GM23248 (cell line): ENCODE data around the gene SCAP. TPM values are rescaled to one million over a fixed set of nuclear protein-coding genes. Genes with fewer than 3 reads are reported as not detected.

Experiments used
- DNase-seq: peaks from one replicate; pipeline ENCODE4 v3.0.0-alpha.2; 2015
- H2AFZ ChIP-seq: fragments of 200-600 bp; sonication (generic); 2 replicates; pipeline ENCODE4 v1.6.1; 2016; ENCODE audit warnings: antibody characterized with exemption
- H3F3A ChIP-seq: fragments of 200-600 bp; sonication (generic); 2 replicates; pipeline ENCODE4 v1.6.1; 2016; ENCODE audit warnings: mild to moderate bottlenecking, antibody characterized with exemption, mixed run types; ENCODE audit not compliant: insufficient read depth
- H3K27ac ChIP-seq: fragments of 200-600 bp; sonication (generic); 2 replicates; pipeline ENCODE4 v1.5.1; 2016; ENCODE audit warnings: mild to moderate bottlenecking
- H3K27me3 ChIP-seq: fragments of 200-600 bp; sonication (generic); replicated peaks from 2 replicates; pipeline ENCODE4 v1.6.1; 2016; ENCODE audit warnings: mild to moderate bottlenecking; ENCODE audit not compliant: insufficient read depth
- H3K36me3 ChIP-seq: fragments of 200-600 bp; sonication (generic); 2 replicates; pipeline ENCODE4 v1.6.1; 2016; ENCODE audit warnings: low read depth, mild to moderate bottlenecking
- H3K4me1 ChIP-seq: fragments of 200-600 bp; sonication (generic); 2 replicates; pipeline ENCODE4 v1.6.1; 2016; ENCODE audit warnings: mild to moderate bottlenecking; ENCODE audit not compliant: insufficient read depth
- H3K4me2 ChIP-seq: fragments of 200-600 bp; sonication (generic); one replicate; pipeline ENCODE4 v1.6.1; 2016; ENCODE audit warnings: mild to moderate bottlenecking; ENCODE audit not compliant: unreplicated experiment
- H3K4me3 ChIP-seq: fragments of 200-600 bp; sonication (generic); 2 replicates; pipeline ENCODE4 v1.5.1; 2016; ENCODE audit warnings: mild to moderate bottlenecking
- H3K79me2 ChIP-seq: fragments of 200-600 bp; sonication (generic); 2 replicates; pipeline ENCODE4 v1.6.1; 2016; ENCODE audit warnings: mild to moderate bottlenecking; ENCODE audit not compliant: insufficient read depth
- H3K9ac ChIP-seq: fragments of 200-600 bp; sonication (generic); 2 replicates; pipeline ENCODE4 v1.6.1; 2016; ENCODE audit warnings: mild to moderate bottlenecking
- H3K9me2 ChIP-seq: fragments of 200-600 bp; sonication (generic); 2 replicates; pipeline ENCODE4 v1.6.1; 2016; ENCODE audit warnings: mixed run types, mild to moderate bottlenecking, moderate library complexity; ENCODE audit not compliant: insufficient read depth
- H3K9me3 ChIP-seq: fragments of 200-600 bp; sonication (generic); one replicate; pipeline ENCODE4 v1.6.1; 2017; ENCODE audit warnings: low read depth
- H4K20me1 ChIP-seq: fragments of 200-600 bp; sonication (generic); 2 replicates; pipeline ENCODE4 v1.6.0; 2016; ENCODE audit not compliant: insufficient read depth
- EZH2 ChIP-seq: fragments of 200-600 bp; sonication (generic); IDR thresholded peaks from 2 replicates; pipeline ENCODE4 v1.6.1; 2018; ENCODE audit warnings: antibody characterized with exemption, mild to moderate bottlenecking; ENCODE audit not compliant: insufficient read depth, poor library complexity, severe bottlenecking
- EZH2phosphoT487 ChIP-seq: fragments of 200-600 bp; sonication (generic); IDR thresholded peaks from 2 replicates; pipeline ENCODE4 v1.6.1; 2018; ENCODE audit warnings: antibody characterized with exemption, moderate library complexity, mild to moderate bottlenecking, low read depth; ENCODE audit not compliant: insufficient read depth
- WGBS, 2 experiments: methylation state at CpG; one replicate each; pipeline ENCODE4 v1.1.6; 2015 to 2017; ENCODE audit warnings: low lambda C conversion rate in 2 of 2, low coverage in 1 of 2; ENCODE audit errors: missing lambda C conversion rate in 2 of 2; 5-methylcytosine and 5-hydroxymethylcytosine counted together
- in situ Hi-C: fragments of 300-500 bp; cut with MboI; formaldehyde crosslinking; loops from 2 replicates; pipeline ENCODE4 v1.15.0; 2020
- polyA plus RNA-seq: library from polyadenylated mRNA; unstranded; fragments of >200 nt; fragmentation: Nextera tagmentation; extraction: Ambion mirVana; gene quantifications from 2 replicates; pipeline ENCODE4 v1.2.1, GENCODE V29; 2016
- total RNA-seq: library from RNA; depleted of rRNA; stranded (reverse); fragments of >200 nt; shearing (Covaris generic); gene quantifications from 2 replicates; pipeline ENCODE4 v1.2.3, GENCODE V29; 2014; rRNA removed

SCAP gene
- total RNA-seq = 70.1 and 91.3 TPM in 2 replicates
- polyA plus RNA-seq = 34.6 and 34.7 TPM in 2 replicates

DNA sequence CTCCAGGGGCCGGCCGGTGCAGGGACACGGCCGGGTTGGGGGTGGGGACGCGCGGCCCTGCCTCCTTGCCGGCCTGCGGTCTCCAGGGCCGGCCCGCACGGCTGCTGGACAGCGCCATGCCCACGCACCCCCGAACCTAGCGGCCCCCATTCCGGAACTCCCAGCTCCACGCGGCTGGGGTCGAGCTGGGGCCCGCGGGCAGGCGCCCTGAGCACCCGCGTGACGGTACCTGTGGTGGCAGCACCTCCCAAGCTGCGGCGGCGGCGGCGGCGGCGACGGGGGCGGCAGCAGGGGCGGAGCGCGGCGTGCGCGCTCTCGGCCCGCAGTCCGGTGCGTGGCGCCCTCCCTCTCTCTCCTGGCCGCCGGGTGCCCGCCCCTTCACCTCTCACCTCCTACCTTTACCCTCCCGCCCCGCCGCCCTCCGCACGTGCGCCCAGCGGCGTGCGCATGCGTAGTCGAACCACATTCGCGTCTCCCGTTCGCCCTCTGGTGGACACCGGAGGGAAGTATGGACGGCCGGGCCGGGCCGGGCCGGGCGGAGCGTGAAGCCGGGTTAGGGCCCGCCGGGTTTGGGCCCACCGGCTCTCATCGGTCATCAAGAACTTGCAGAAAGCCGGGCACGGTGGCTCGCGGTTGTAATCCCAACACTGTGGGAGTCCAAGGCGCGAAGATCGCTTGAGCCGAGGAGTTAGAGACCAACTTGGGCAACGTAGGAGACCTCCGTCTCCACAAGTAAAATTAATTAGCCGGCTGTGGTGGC is at the start of gene SCAP:
TSS of gene SCAP (minus strand) at position 372 of the 760 bp plus-strand sequence. CDS start 32,948 bp downstream, outside the sequence.
- peak; percentile 89 for DNase-seq
- H3K4me2 ChIP-seq = peak within 1 kb of the TSS; percentile 96
- peak within 1 kb of the TSS; percentile 92 for H2AFZ ChIP-seq
- 2% methylated on average over 43 to 85 of the region's 88 CpGs for WGBS, 2 experiments
- H3K27me3 ChIP-seq = no peaks in the 10 kb centered on the region
- peak within 1 kb of the TSS; percentile 92 for H3K4me3 ChIP-seq
- H4K20me1 ChIP-seq = no peaks in the 10 kb centered on the region
- TF ChIP-seq EZH2phosphoT487 (no peak), EZH2 (no peak)
- peaks cover 4% of the 10 kb centered on the region for H3K4me1 ChIP-seq
- H3F3A ChIP-seq = peaks cover 9% of the 10 kb centered on the region; the same call in 1 of the 2 replicates
- peaks cover 49% of the 10 kb centered on the region for H3K79me2 ChIP-seq
- H3K9ac ChIP-seq = peak within 1 kb of the TSS; percentile 82
- no peaks in the 10 kb centered on the region for H3K9me2 ChIP-seq
- H3K36me3 ChIP-seq = no peaks in the 10 kb centered on the region
- no peaks in the 10 kb centered on the region for H3K9me3 ChIP-seq
- peak within 1 kb of the TSS; percentile 43 for H3K27ac ChIP-seq
- in situ Hi-C loops = no loop called here

DNA sequence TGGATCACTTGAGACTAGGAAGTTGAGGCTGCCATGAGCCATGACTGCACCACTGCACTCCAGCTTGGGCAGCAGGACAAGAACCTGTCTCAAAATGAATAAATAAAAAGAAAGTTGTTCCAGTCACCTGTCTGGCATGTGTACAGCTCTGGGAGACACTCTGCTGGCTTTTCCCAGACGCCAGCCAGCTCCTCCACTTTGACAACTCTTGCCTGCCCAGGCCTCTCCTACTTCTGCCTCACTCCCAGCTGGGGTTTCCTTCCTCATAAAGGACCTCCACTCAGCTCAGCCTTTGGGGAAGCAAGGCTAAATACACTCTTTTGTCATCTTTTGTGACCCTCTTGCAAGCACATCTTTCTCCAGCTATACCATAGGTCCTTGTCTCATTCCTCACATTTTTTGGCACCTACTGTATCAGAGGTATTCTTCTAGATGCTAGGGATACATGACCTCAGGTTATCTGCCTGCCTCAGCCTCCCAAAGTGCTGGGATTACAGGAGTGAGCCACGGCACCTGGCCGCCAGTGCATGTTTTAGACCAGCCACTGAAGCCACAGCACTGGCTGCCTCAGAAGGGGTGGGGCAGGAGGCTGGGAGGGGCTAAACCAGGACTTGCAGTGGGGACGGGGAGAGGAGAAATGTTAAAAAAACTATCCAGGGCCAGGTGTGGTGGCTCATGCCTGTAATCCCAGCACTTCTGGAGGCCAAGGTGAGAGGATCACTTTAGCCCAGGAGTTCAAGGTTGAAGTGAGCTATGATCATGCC is 47.8 kb upstream of the SCAP start:
- no peaks in the 10 kb centered on the region for H3K79me2 ChIP-seq
- no peak overlapping the region for H3K4me2 ChIP-seq
- no peaks in the 10 kb centered on the region for H3K4me1 ChIP-seq
- 0 out of 2 replicates have a peak, but pooled peaks cover 3% of the 10 kb centered on the region for H3F3A ChIP-seq
- no peak overlapping the region for H2AFZ ChIP-seq
- WGBS, 2 experiments = 52 to 67% methylated on average over 4 of the region's 4 CpGs
- H4K20me1 ChIP-seq = no peaks in the 10 kb centered on the region
- H3K27me3 ChIP-seq = no peaks in the 10 kb centered on the region; the same call in 1 of the 2 replicates
- no peak for DNase-seq
- H3K9ac ChIP-seq = no peak overlapping the region
- no peak overlapping the region for H3K27ac ChIP-seq
- H3K9me2 ChIP-seq = no peaks in the 10 kb centered on the region
- no peaks in the 10 kb centered on the region for H3K9me3 ChIP-seq
- in situ Hi-C loops = loop anchor here (10.0 kb wide), 1 partner anchor 271 kb away; no protein-coding TSS in a partner anchor
- no peak overlapping the region for H3K4me3 ChIP-seq
- no peaks in the 10 kb centered on the region for H3K36me3 ChIP-seq
- TF ChIP-seq EZH2 (no peak), EZH2phosphoT487 (no peak)

DNA sequence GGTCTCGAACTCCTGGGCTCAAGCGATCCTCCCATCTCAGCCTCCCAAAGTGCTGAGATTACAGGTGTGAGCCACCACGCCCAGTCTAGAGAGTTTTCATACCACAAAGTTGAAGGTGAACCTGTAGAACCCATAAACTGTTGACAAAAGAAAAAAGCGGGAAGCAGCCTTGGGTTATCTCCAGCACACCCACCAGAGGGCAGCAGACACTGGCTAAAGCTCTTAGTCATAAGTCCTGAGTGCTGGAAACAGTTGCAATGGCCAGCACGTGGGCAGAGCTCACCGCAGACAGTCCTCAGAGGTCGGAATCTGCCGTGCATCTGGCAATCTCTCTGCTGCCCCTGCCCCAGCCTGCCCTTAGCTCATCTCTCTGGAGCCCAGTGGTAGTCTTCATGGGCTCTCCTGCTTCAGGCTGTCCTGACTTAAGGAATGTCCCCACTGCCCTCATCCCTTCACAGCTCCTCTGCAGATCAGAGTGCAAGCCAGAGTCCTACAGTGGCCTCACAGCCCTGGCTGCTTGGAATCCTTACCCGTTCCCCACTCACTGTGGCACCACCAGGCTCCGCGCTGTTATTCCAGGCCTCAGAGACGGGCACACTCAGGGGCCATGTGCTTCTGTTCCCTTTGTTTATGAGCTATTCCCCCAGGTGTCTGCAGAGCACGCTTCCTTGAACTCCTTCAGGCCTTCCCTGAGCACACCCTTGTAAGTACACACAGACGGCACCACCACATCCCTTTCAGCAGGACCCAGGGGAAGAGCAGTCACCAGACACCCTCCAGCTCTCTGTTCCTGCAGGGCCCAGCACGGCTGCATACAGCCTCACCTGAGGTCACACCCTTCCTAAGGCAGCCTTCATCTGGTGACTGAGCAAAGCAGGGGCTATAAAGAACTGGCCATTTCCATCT is 46.6 kb upstream of the SCAP start:
- Histone ChIP-seq H3K9me3 (no peaks in the 10 kb centered on the region), H3K9me2 (no peaks in the 10 kb centered on the region), H2AFZ (peak overlapping the region; percentile 55), H3K36me3 (no peaks in the 10 kb centered on the region), H3K27me3 (no peaks in the 10 kb centered on the region; the same call in 1 of the 2 replicates), H3K4me3 (no peak overlapping the region), H3K27ac (no peak overlapping the region), H3K4me1 (no peaks in the 10 kb centered on the region), H3K9ac (no peak overlapping the region), H4K20me1 (no peaks in the 10 kb centered on the region), H3K4me2 (peak overlapping the region; percentile 12), H3K79me2 (no peaks in the 10 kb centered on the region), H3F3A (no peaks in the 10 kb centered on the region)
- WGBS, 2 experiments = 30 to 33% methylated on average over 15 of the region's 15 CpGs
- DNase-seq = peak; percentile 92
- in situ Hi-C loops = loop anchor here (10.0 kb wide), 1 partner anchor 272 kb away; no protein-coding TSS in a partner anchor
- TF ChIP-seq EZH2 (no peak), EZH2phosphoT487 (no peak)

DNA sequence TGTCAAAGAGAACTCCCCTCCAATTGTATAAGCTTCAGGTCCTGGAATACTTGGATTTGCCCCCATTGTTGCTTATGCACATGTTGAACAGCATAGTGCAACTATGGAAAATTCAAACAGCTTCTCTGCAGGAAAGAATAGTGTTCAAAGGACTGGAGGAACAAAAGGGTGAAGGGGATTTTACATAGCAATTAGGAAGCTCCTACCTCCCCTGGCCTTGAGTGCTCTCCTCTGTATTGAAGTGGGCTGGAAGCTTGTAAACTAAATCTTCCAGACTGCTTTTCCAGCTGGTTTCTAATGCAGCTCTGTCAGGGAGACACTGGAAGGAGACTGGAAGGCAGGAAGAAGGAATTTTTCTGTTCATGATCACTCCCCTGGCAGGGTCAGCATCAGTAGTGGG is 45.0 kb upstream of the SCAP start:
- Histone ChIP-seq H3K4me3 (no peak overlapping the region), H2AFZ (no peak overlapping the region), H3K9me2 (no peaks in the 10 kb centered on the region), H3K9me3 (no peaks in the 10 kb centered on the region), H4K20me1 (no peaks in the 10 kb centered on the region), H3F3A (no peaks in the 10 kb centered on the region), H3K79me2 (no peaks in the 10 kb centered on the region), H3K36me3 (no peaks in the 10 kb centered on the region), H3K4me2 (no peak overlapping the region), H3K27ac (no peak overlapping the region), H3K27me3 (no peaks in the 10 kb centered on the region; the same call in 1 of the 2 replicates), H3K4me1 (no peaks in the 10 kb centered on the region), H3K9ac (no peak overlapping the region)
- TF ChIP-seq EZH2phosphoT487 = no peak
- TF ChIP-seq EZH2 = no peak
- in situ Hi-C loops = loop anchor here (10.0 kb wide), 1 partner anchor 274 kb away; no protein-coding TSS in a partner anchor
- DNase-seq = no peak
